Panc1 (cell line): Measurements from ENCODE around the gene PRKCZ.

Experiments
- POLR2AphosphoS5 ChIP-seq: IDR thresholded peaks from 2 replicates; pipeline ENCODE4 v1.6.1; 2012; ENCODE audit warnings: mild to moderate bottlenecking, low read depth, low read length, moderate library complexity
- TF ChIP-seq, protein P1 (sequence below): fragments of 450-650 bp; IDR thresholded peaks from 2 replicates; pipeline ENCODE4 v1.5.1; 2017; ENCODE audit warnings: mild to moderate bottlenecking

DNA sequence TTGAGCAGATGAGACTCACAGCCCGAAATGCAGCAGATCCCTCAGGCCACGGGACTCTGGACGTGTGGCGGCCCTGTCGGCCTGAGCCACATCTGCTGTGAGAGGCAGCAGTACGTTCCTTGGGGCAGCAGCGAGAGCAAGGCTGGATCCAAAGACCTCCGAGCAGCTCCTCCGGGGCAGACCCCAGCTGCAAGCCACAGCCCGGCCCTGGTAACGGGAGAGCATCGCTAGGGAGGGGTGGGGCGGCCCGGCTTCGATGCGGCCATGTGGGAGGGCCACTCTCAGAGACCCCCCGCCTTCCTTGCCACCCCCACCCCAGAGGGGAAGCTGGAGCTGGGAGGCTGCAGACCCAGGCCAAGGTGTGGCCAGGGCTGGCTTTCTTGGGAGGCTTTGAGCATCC is 17.8 kb downstream of the PRKCZ start:
- TF ChIP-seq, protein P1, sequence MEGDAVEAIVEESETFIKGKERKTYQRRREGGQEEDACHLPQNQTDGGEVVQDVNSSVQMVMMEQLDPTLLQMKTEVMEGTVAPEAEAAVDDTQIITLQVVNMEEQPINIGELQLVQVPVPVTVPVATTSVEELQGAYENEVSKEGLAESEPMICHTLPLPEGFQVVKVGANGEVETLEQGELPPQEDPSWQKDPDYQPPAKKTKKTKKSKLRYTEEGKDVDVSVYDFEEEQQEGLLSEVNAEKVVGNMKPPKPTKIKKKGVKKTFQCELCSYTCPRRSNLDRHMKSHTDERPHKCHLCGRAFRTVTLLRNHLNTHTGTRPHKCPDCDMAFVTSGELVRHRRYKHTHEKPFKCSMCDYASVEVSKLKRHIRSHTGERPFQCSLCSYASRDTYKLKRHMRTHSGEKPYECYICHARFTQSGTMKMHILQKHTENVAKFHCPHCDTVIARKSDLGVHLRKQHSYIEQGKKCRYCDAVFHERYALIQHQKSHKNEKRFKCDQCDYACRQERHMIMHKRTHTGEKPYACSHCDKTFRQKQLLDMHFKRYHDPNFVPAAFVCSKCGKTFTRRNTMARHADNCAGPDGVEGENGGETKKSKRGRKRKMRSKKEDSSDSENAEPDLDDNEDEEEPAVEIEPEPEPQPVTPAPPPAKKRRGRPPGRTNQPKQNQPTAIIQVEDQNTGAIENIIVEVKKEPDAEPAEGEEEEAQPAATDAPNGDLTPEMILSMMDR, result no peak
- no peak for TF ChIP-seq POLR2AphosphoS5
